Right lobe of liver (tissue), 4 donors: ENCODE measurements around the gene HEMK1.

Experiments used
- CTCF ChIP-seq, 4 donors: fragments of 200-600 bp in 3 of 4; fragments of 450-650 bp in 1 of 4; IDR thresholded peaks; one replicate each; pipeline versions ENCODE4 v1.5.1 to v1.8.0; 2016 to 2022; ENCODE audit warnings: antibody characterized with exemption in 4 of 4, mild to moderate bottlenecking in 2 of 4
- POLR2A ChIP-seq: fragments of 450-650 bp; IDR thresholded peaks from one replicate; pipeline ENCODE4 v1.6.1; 2017; ENCODE audit warnings: antibody characterized with exemption, mild to moderate bottlenecking
- donor health status: DM: no; HTN: no; CAD: no.
- donor health status: DM: no; HTN: no; CAD: no.
- donor health status: DM: no; HTN: yes; CAD: no.

DNA sequence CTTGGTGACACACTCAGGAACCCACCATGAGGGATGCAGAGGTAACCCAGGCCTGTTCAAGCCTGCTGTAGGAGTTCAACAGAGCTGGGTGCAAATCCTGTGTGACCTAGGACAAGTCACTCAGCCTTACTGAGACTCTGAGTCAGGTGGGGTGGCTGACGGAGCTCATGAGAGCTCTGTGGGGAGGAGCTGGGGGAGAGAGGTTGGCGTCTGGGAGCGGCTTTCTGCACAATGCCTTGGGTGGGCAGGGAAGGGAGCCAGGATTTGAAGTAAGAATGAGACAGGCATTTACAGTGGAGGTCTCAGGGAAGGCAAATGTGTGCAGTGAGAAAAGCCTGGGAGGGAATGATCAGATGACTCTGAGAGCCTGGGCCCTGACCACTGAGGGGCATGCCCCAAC, 20.1 kb upstream of the HEMK1 start:
- no peak for TF ChIP-seq POLR2A
- no peak for TF ChIP-seq CTCF (IDR thresholded peaks at IDR 0.05)
